HEK293 (cell line): ENCODE measurements around the gene DGKK.

Source experiments
- CTCF ChIA-PET: fragments of 350-600 bp; formaldehyde crosslinking; extraction: SDS; loops from one replicate; lab custom pipeline; 2021; ENCODE audit warnings: antibody characterized with exemption; lab: Yijun Ruan, JAX
- POLR2A ChIA-PET: fragments of 300-600 bp; formaldehyde crosslinking; extraction: SDS; loops from one replicate; lab custom pipeline; 2020; ENCODE audit warnings: antibody characterized with exemption, inconsistent platforms; lab: Yijun Ruan, JAX
- H3K27ac ChIP-seq: fragments of 200-500 bp; sonication (Bioruptor generic); 2 replicates; pipeline ENCODE4 v1.5.1; 2014; ENCODE audit warnings: low read depth, low read length, control low read depth, inconsistent platforms; ENCODE audit errors: extremely low read depth
- H3K36me3 ChIP-seq, 2 experiments: fragments of 200-500 bp in 1 of 2; sonication (Bioruptor generic) in 1 of 2; 1 replicate in 1 of 2; 2 replicates in 1 of 2; pipeline ENCODE4 v1.5.1; 2014 to 2017; ENCODE audit warnings: inconsistent platforms in 2 of 2, low read length in 2 of 2; ENCODE audit not compliant: control insufficient read depth in 2 of 2, insufficient read depth in 1 of 2
- H3K4me1 ChIP-seq: fragments of 200-500 bp; sonication (Bioruptor generic); 2 replicates; pipeline ENCODE4 v1.5.1; 2014; ENCODE audit warnings: mild to moderate bottlenecking, low read length, inconsistent platforms; ENCODE audit not compliant: control insufficient read depth, insufficient read depth
- H3K4me3 ChIP-seq: 2 replicates; pipeline ENCODE4 v1.5.1; 2011; ENCODE audit warnings: low read depth, mild to moderate bottlenecking, control low read depth, low read length, moderate library complexity
- H3K9me3 ChIP-seq: fragments of 200-500 bp; sonication (Bioruptor generic); 2 replicates; pipeline ENCODE4 v1.5.1; 2014; ENCODE audit warnings: low read depth, low read length, inconsistent platforms; ENCODE audit not compliant: control insufficient read depth, insufficient read depth
- EGR2 ChIP-seq: fragments of 450-650 bp; formaldehyde crosslinking; IDR thresholded peaks from 2 replicates; pipeline ENCODE4 v1.5.1; 2016; ENCODE audit warnings: low read depth, missing biosample characterization, missing genetic modification characterization
- GFI1B ChIP-seq: fragments of 450-650 bp; formaldehyde crosslinking; IDR thresholded peaks from 2 replicates; pipeline ENCODE4 v1.5.1; 2016; ENCODE audit warnings: missing biosample characterization, missing genetic modification characterization
- GLIS2 ChIP-seq: fragments of 450-650 bp; formaldehyde crosslinking; IDR thresholded peaks from 2 replicates; pipeline ENCODE4 v1.5.1; 2016; ENCODE audit warnings: missing biosample characterization, missing genetic modification characterization
- IKZF3 ChIP-seq: fragments of 450-650 bp; IDR thresholded peaks from 2 replicates; pipeline ENCODE4 v1.5.0; 2018; ENCODE audit warnings: missing biosample characterization, mild to moderate bottlenecking, missing genetic modification characterization, moderate library complexity
- KLF1 ChIP-seq: fragments of 450-650 bp; formaldehyde crosslinking; IDR thresholded peaks from 2 replicates; pipeline ENCODE4 v1.5.1; 2016; ENCODE audit warnings: missing biosample characterization, missing genetic modification characterization
- KLF9 ChIP-seq: fragments of 450-650 bp; formaldehyde crosslinking; IDR thresholded peaks from 2 replicates; pipeline ENCODE4 v1.5.1; 2016; ENCODE audit warnings: missing biosample characterization, missing genetic modification characterization, low read depth
- MZF1 ChIP-seq: fragments of 450-650 bp; formaldehyde crosslinking; IDR thresholded peaks from 2 replicates; pipeline ENCODE4 v1.5.1; 2017; ENCODE audit warnings: missing biosample characterization, missing genetic modification characterization, borderline replicate concordance
- SALL2 ChIP-seq: fragments of 450-650 bp; formaldehyde crosslinking; IDR thresholded peaks from 2 replicates; pipeline ENCODE4 v1.5.0; 2017; ENCODE audit warnings: missing biosample characterization, mild to moderate bottlenecking, missing genetic modification characterization, borderline replicate concordance
- SCRT1 ChIP-seq: fragments of 450-650 bp; formaldehyde crosslinking; IDR thresholded peaks from 2 replicates; pipeline ENCODE4 v1.5.1; 2016; ENCODE audit warnings: missing biosample characterization, missing genetic modification characterization, borderline replicate concordance
- SP2 ChIP-seq: fragments of 450-650 bp; formaldehyde crosslinking; IDR thresholded peaks from 2 replicates; pipeline ENCODE4 v1.5.1; 2016; ENCODE audit warnings: missing biosample characterization, missing genetic modification characterization
- SP3 ChIP-seq: fragments of 450-650 bp; formaldehyde crosslinking; IDR thresholded peaks from 2 replicates; pipeline ENCODE4 v1.5.1; 2016; ENCODE audit warnings: missing biosample characterization, missing genetic modification characterization
- ZBTB20 ChIP-seq: fragments of 450-650 bp; formaldehyde crosslinking; IDR thresholded peaks from 2 replicates; pipeline ENCODE4 v1.5.1; 2016; ENCODE audit warnings: missing biosample characterization, missing genetic modification characterization
- ZBTB7A ChIP-seq: fragments of 450-650 bp; formaldehyde crosslinking; IDR thresholded peaks from 2 replicates; pipeline ENCODE4 v1.5.1; 2016; ENCODE audit warnings: low read depth, missing biosample characterization, missing genetic modification characterization
- ZFHX2 ChIP-seq: fragments of 450-650 bp; formaldehyde crosslinking; conservative IDR thresholded peaks from 2 replicates; pipeline ENCODE4 v1.5.1; 2016; ENCODE audit warnings: missing biosample characterization, missing genetic modification characterization
- ZNF132 ChIP-seq: fragments of 450-650 bp; formaldehyde crosslinking; IDR thresholded peaks from 2 replicates; pipeline ENCODE4 v1.5.1; 2017; ENCODE audit warnings: missing biosample characterization, missing genetic modification characterization, borderline replicate concordance
- ZNF169 ChIP-seq: fragments of 450-650 bp; formaldehyde crosslinking; IDR thresholded peaks from 2 replicates; pipeline ENCODE4 v1.5.1; 2016; ENCODE audit warnings: missing biosample characterization, missing genetic modification characterization
- ZNF174 ChIP-seq: fragments of 450-650 bp; formaldehyde crosslinking; IDR thresholded peaks from 2 replicates; pipeline ENCODE4 v1.5.0; 2017; ENCODE audit warnings: missing biosample characterization, mild to moderate bottlenecking, missing genetic modification characterization
- ZNF292 ChIP-seq: fragments of 450-650 bp; formaldehyde crosslinking; IDR thresholded peaks from 2 replicates; pipeline ENCODE4 v1.5.1; 2016; ENCODE audit warnings: low read depth, missing biosample characterization, missing genetic modification characterization, borderline replicate concordance
- ZNF350 ChIP-seq: fragments of 450-650 bp; formaldehyde crosslinking; IDR thresholded peaks from 2 replicates; pipeline ENCODE4 v1.5.0; 2017; ENCODE audit warnings: missing biosample characterization, mild to moderate bottlenecking, missing genetic modification characterization
- ZNF529 ChIP-seq: fragments of 450-650 bp; formaldehyde crosslinking; IDR thresholded peaks from 2 replicates; pipeline ENCODE4 v1.5.1; 2017; ENCODE audit warnings: missing genetic modification characterization, missing biosample characterization; ENCODE audit not compliant: insufficient replicate concordance
- ZNF624 ChIP-seq: fragments of 450-650 bp; formaldehyde crosslinking; IDR thresholded peaks from 2 replicates; pipeline ENCODE4 v1.5.1; 2017; ENCODE audit warnings: missing biosample characterization, missing genetic modification characterization
- ZNF639 ChIP-seq: fragments of 450-650 bp; formaldehyde crosslinking; IDR thresholded peaks from 2 replicates; pipeline ENCODE4 v1.5.1; 2016; ENCODE audit warnings: missing biosample characterization, missing genetic modification characterization
- ZNF677 ChIP-seq: fragments of 450-650 bp; IDR thresholded peaks from 2 replicates; pipeline ENCODE4 v1.5.0; 2018; ENCODE audit warnings: missing biosample characterization, mild to moderate bottlenecking, missing genetic modification characterization, moderate library complexity
- ZNF843 ChIP-seq: fragments of 450-650 bp; formaldehyde crosslinking; IDR thresholded peaks from 2 replicates; pipeline ENCODE4 v1.5.1; 2016; ENCODE audit warnings: missing biosample characterization, missing genetic modification characterization
- TF ChIP-seq, protein P1 (sequence below): fragments of 450-650 bp; formaldehyde crosslinking; optimal IDR thresholded peaks from 2 replicates; pipeline ENCODE3; 2016; ENCODE audit warnings: missing biosample characterization, mild to moderate bottlenecking, missing genetic modification characterization
- TF ChIP-seq, protein P2 (sequence below): fragments of 450-650 bp; formaldehyde crosslinking; IDR thresholded peaks from 2 replicates; pipeline ENCODE4 v1.5.1; 2017; ENCODE audit warnings: missing biosample characterization, missing genetic modification characterization
- TF ChIP-seq, protein P3 (sequence below): fragments of 450-650 bp; formaldehyde crosslinking; IDR thresholded peaks from 2 replicates; pipeline ENCODE4 v1.5.0; 2017; ENCODE audit warnings: missing biosample characterization, missing genetic modification characterization, borderline replicate concordance

Gene DGKK

DNA sequence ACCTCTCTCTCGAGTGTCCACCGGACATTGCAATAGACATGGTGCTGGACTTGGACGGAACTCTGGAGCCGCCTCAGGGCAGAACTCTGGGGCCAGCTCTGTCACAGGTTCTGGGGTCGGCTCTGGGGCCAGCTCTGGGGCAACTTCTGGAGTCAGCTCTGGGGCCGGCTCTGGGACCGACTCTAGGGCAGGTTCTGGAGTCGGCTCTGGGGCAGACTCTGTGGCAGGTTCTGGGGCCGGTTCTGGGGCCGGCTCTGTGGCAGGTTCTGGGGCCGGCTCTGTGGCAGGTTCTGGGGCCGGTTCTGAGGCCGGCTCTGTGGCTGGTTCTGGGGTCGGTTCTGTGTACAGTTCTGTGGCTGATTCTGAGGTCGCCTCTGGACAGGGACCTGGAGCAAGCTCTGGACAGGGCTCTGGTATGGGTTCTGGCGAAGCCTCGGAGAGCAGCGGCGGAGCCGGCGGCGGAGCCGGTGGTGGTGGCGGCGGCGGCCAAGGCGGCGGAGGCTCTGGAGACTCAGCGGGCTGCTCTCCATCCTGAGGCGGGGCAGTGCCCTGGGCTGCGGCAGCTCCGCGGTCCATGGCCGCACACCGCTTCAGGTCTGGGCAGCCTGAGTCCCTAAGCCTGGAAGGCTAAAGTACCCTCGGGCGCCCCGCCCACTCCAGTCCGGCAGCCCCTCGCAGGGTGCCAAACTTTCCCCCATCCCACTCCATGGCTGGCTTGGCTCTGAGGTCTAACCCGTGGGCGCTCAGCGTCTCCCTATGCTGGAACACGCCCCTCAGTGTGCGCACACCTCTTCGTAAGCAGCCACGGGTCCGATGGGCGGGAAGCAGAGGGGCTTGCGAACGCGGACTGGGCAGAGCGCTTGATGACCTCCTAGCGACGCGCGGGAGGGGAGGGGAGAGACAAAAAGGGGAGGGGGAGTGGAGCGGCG lies at the start of gene DGKK:
Gene DGKK (minus strand): TSS at position 723 of the 929 bp plus-strand sequence. CDS start 147 bp downstream, at position 576.
- H3K9me3 ChIP-seq = no peaks in the 10 kb centered on the region
- peak within 1 kb of the TSS; percentile 25 for H3K4me3 ChIP-seq
- TF ChIP-seq GLIS2 = peak; percentile 65
- peak; percentile 64 for TF ChIP-seq ZFHX2
- no peak for TF ChIP-seq ZNF292
- peak; percentile 31; the same call in 1 of the 2 replicates for TF ChIP-seq EGR2 (tag by site-specific recombination)
- peak; percentile 80 for TF ChIP-seq SP2 (tag by site-specific recombination)
- TF ChIP-seq, protein P1, sequence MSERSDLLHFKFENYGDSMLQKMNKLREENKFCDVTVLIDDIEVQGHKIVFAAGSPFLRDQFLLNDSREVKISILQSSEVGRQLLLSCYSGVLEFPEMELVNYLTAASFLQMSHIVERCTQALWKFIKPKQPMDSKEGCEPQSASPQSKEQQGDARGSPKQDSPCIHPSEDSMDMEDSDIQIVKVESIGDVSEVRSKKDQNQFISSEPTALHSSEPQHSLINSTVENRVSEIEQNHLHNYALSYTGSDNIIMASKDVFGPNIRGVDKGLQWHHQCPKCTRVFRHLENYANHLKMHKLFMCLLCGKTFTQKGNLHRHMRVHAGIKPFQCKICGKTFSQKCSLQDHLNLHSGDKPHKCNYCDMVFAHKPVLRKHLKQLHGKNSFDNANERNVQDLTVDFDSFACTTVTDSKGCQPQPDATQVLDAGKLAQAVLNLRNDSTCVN (tag by site-specific recombination) = peak; percentile 21
- TF ChIP-seq ZBTB20 = peak; percentile 32; the same call in 1 of the 2 replicates
- no peak for TF ChIP-seq IKZF3 (tag by site-specific recombination)
- peak; percentile 48 for TF ChIP-seq SP3 (tag by site-specific recombination)
- TF ChIP-seq, protein P2, sequence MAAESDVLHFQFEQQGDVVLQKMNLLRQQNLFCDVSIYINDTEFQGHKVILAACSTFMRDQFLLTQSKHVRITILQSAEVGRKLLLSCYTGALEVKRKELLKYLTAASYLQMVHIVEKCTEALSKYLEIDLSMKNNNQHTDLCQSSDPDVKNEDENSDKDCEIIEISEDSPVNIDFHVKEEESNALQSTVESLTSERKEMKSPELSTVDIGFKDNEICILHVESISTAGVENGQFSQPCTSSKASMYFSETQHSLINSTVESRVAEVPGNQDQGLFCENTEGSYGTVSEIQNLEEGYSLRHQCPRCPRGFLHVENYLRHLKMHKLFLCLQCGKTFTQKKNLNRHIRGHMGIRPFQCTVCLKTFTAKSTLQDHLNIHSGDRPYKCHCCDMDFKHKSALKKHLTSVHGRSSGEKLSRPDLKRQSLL (tag by site-specific recombination) = peak; percentile 82
- peak; percentile 28; the same call in 1 of the 2 replicates for TF ChIP-seq KLF9
- POLR2A ChIA-PET = no interaction called here
- no peak within 1 kb of the TSS for H3K27ac ChIP-seq
- H3K36me3 ChIP-seq = no peaks in the 10 kb centered on the region
- CTCF ChIA-PET = interaction anchor here (0.7 kb wide), 1 partner anchor 174 kb away, joined by 3 read pairs; no protein-coding TSS in a partner anchor
- H3K4me1 ChIP-seq = 0 out of 2 replicates have a peak, but pooled peaks cover 3% of the 10 kb centered on the region

GRCh38 chrX:50514811-50515210 lies 44.2 kb upstream of the DGKK start:
- Histone ChIP-seq H3K4me1 (no peaks in the 10 kb centered on the region), H3K9me3 (no peaks in the 10 kb centered on the region), H3K27ac (no peak overlapping the region), H3K4me3 (no peak overlapping the region), H3K36me3 (no peaks in the 10 kb centered on the region)
- CTCF ChIA-PET = interaction anchor here (0.6 kb wide), 1 partner anchor 64 kb away, joined by 5 read pairs; no protein-coding TSS in a partner anchor
- POLR2A ChIA-PET = no interaction called here
- TF ChIP-seq SP2 (tag by site-specific recombination) (no peak), ZNF169 (tag by site-specific recombination) (no peak), ZNF350 (tag by site-specific recombination) (no peak), KLF1 (tag by site-specific recombination) (no peak), ZNF624 (tag by site-specific recombination) (no peak), SCRT1 (tag by site-specific recombination) (no peak), ZNF843 (tag by site-specific recombination) (no peak), MZF1 (tag by site-specific recombination) (no peak), ZNF174 (tag by site-specific recombination) (no peak), SALL2 (tag by site-specific recombination) (no peak), ZBTB7A (tag by site-specific recombination) (no peak), ZNF132 (tag by site-specific recombination) (no peak), ZNF639 (tag by site-specific recombination) (no peak), ZNF677 (tag by site-specific recombination) (no peak), ZNF529 (tag by site-specific recombination) (no peak), GFI1B (tag by site-specific recombination) (no peak)
- TF ChIP-seq, protein P3, sequence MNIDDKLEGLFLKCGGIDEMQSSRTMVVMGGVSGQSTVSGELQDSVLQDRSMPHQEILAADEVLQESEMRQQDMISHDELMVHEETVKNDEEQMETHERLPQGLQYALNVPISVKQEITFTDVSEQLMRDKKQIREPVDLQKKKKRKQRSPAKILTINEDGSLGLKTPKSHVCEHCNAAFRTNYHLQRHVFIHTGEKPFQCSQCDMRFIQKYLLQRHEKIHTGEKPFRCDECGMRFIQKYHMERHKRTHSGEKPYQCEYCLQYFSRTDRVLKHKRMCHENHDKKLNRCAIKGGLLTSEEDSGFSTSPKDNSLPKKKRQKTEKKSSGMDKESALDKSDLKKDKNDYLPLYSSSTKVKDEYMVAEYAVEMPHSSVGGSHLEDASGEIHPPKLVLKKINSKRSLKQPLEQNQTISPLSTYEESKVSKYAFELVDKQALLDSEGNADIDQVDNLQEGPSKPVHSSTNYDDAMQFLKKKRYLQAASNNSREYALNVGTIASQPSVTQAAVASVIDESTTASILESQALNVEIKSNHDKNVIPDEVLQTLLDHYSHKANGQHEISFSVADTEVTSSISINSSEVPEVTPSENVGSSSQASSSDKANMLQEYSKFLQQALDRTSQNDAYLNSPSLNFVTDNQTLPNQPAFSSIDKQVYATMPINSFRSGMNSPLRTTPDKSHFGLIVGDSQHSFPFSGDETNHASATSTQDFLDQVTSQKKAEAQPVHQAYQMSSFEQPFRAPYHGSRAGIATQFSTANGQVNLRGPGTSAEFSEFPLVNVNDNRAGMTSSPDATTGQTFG (tag by site-specific recombination) = no peak
